Activated CD4-positive, alpha-beta T cell treated with anti-CD3 and anti-CD28 coated beads for 48 hours (primary cell): Measurements from ENCODE around the gene CDC42EP4.
A peak's percentile ranks its signal among the peaks of the same experiment; 100 is the strongest.

Experiments
- DNase-seq: peaks from one replicate; pipeline ENCODE4 v3.0.0-alpha.2; 2020

CDC42EP4 gene, protein sequence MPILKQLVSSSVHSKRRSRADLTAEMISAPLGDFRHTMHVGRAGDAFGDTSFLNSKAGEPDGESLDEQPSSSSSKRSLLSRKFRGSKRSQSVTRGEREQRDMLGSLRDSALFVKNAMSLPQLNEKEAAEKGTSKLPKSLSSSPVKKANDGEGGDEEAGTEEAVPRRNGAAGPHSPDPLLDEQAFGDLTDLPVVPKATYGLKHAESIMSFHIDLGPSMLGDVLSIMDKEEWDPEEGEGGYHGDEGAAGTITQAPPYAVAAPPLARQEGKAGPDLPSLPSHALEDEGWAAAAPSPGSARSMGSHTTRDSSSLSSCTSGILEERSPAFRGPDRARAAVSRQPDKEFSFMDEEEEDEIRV

GRCh38 chr17:73311781-73312641, at the start of gene CDC42EP4:
CDC42EP4 (minus strand) TSS chr17:73312001; CDS start chr17:73286500, 25,501 bp downstream.
- peak; percentile 91 for DNase-seq

DNA sequence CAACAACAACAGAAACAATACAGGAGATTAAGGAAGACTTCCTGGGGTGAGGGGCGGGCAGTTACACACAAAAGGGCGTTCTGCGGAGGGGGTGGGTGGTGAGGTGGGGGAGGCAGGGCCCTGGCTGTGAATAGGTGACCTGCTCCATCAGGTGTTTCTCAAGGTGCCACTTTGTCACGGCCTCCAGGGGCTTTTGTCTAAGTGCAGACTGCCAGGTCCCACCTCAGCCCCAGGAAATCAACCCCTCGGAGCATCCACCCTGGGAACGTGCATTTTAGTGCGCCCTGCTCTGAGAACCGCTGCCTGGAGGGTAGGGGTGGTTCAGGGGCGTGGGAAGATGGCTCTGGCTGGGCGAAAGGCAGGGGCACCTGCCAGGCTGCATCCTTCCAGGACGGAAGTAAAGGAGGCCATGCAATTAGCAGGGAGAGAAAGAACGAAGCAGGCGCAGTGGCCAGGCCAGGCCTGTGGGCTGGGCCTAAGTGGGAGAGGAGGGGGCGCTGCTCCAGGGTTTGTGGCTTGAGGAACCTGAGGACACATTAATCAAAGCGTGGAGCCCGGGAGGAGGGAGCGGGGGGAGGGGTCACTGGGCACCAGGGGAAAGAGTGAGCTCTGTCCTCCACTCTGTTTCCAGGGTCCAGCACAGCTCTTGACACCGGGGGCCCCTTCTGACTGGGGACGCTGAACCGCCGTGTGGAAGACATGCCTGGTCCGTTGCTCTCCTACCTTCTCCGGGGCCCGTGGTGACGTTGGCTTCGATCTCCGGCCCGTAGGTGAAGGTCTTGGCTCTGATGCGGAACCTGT, 49.4 kb upstream of the CDC42EP4 start:
- no peak for DNase-seq

GRCh38 chr17:73359987-73360410, 48.2 kb upstream of the CDC42EP4 start:
- no peak for DNase-seq

DNA sequence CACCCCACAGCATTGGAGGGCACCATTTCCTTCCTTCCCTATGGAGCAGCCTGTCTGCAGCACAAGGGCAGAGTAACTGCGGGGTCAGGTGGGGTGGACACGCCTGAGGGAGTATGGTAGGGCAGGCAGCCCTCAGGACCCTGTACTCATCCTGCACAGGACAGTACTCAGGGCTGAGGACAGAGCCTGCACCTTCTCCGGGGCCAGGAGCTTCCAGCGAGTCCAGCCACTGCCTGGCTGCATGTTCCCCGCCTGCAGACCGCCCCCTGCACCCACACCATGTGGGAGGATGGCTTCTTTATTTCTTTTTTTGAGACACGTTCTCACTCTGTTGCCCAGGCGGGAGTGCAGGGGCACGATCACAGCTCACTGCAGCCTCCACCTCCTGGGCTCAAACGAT, 47.6 kb upstream of the CDC42EP4 start:
- no peak for DNase-seq

GRCh38 chr17:73358668-73359067, 46.9 kb upstream of the CDC42EP4 start:
- DNase-seq = no peak

GRCh38 chr17:73357981-73358380, 46.2 kb upstream of the CDC42EP4 start:
- no peak for DNase-seq

GRCh38 chr17:73357318-73357717, 45.5 kb upstream of the CDC42EP4 start:
- no peak for DNase-seq

DNA sequence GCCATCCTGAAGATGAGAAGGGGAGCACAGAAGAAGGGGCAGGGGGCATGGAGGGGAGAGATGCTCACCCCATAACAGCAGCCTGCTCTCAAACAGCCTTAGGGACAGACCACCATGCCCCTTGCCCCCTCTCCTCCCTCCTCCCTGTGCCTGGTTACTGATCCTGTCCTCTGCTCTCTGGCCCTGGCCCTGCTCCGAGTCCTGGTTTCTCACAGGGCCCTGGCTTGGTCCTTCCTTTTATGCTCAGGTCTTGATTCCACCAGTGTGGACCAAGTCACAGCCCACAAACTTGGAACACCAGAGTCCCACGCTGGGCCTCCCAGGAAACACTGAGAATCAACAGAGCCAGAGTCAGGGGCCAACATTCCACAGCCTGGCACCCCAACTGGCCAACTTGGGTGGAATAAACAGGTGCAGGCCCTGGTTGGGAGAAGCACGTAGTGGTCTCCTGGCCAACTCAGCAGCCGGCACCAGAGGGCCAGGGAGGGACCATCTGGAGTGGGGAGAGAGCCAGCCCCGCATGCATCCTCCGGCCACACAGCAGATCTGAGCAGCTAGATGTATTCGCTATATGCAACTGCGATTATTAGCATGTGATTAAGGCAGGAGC, 44.9 kb upstream of the CDC42EP4 start:
- no peak for DNase-seq

DNA sequence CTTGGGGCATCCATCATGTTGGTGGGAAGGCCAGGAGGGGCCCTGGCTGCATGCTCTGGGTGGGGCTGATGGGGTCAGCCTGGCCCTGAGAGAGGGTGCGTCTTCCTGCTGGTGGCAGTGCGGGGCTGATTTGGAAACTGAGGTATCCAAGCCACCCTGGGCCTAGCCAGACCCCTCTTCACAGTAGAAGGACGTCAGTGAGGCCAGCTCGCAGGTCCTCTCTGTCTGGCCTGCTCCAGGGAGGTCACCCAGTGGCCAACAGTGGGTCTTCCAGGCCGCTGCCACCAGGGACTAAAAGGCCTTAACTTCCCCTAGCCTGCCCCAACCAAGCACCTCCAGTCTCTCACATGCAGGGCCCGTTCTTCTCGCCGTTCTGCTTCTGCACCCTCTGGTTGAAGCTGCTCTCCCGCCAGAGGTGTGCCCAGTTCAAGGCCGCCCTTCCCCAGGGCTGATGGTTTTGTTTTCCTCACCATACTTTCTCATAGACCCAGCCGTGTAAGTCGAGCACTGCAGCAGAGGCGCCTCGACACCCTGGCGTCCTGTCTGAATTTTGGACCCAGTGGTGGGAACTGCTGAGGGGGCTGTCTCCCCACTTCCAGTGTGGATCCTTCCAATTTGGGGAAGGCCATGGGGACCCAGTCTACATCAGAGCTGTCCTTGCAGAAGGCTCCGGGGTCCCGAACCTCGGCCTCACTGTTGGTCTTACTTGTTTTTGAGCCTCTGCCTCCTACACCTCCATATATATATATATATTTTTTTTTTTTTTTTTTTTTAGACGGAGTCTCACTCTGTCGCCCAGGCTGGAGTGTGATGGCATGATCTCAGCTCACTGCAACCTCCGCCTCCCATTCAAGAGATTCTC, 42.9 kb upstream of the CDC42EP4 start:
- no peak for DNase-seq

DNA sequence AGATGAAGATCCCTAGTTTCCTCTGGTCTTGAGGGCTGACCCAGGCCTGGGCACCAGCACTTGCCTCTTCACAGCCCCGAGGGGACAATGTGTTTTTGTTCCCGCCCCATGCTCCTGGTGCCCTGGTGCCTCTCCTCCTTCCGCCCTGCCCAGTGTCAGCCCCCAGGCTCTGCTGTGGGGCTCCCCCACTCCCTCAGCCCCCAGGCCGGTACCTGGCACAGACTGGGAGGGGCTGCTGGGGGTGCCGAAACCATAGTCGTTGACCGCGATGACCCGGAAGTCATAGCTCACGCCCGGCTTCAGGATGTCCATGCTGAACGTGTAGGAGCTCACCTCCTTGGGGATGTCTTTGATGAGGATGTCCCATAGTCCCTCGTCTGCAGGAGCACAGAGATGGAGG, 40.5 kb upstream of the CDC42EP4 start:
- DNase-seq = no peak

- DNase-seq = no peak
These were observed 40.0 kb upstream of the CDC42EP4 start for GRCh38 chr17:73351764-73352163.

GRCh38 chr17:73350864-73351263, 39.1 kb upstream of the CDC42EP4 start:
- no peak for DNase-seq

DNA sequence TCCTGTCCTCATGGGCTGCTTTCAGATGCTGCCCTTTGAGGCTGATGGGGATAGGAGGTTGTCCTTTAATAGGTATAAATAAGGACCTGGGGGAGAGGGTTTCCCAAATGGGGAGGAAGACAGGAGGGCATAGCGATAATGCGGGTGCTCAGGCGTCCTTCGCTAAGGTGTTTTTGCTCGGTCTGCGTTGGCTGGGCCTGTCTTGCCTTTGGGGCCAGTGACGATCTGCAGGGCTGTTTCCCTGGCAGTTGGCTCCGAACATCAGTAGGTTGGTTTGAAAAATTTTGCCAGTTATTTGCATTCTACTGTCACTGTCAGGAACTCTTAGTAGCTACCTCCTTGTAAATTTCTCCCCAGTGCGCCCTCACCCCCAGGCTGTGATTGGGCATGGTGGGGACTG, 37.8 kb upstream of the CDC42EP4 start:
- DNase-seq = no peak

DNA sequence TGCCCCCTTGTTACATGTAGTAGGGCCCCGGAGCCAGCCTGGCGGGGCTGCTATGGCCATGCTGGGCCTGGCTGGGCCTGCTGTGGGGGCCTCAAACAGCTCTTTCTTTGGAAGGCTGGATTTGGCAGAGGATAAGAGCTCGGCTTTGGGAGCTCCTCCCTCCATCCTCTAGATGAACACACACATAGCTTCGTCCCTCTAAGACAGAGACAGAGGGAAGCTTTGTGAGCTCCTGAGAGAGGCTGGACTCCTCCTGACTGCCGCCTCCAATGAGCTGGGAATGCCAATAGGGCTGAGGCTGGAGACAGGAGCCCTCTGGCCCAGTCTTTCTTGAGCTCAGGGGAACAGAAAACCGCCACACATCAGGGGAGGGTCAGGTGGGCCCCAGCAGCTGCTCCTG, 37.3 kb upstream of the CDC42EP4 start:
- no peak for DNase-seq

- DNase-seq = no peak
These were observed 37.0 kb upstream of the CDC42EP4 start for GRCh38 chr17:73348829-73349095.

- no peak for DNase-seq
These were observed 36.4 kb upstream of the CDC42EP4 start for GRCh38 chr17:73348018-73348828.

GRCh38 chr17:73347351-73347750, 35.5 kb upstream of the CDC42EP4 start:
- DNase-seq = no peak

- DNase-seq = no peak
These were observed 34.8 kb upstream of the CDC42EP4 start for GRCh38 chr17:73346501-73347162.

DNA sequence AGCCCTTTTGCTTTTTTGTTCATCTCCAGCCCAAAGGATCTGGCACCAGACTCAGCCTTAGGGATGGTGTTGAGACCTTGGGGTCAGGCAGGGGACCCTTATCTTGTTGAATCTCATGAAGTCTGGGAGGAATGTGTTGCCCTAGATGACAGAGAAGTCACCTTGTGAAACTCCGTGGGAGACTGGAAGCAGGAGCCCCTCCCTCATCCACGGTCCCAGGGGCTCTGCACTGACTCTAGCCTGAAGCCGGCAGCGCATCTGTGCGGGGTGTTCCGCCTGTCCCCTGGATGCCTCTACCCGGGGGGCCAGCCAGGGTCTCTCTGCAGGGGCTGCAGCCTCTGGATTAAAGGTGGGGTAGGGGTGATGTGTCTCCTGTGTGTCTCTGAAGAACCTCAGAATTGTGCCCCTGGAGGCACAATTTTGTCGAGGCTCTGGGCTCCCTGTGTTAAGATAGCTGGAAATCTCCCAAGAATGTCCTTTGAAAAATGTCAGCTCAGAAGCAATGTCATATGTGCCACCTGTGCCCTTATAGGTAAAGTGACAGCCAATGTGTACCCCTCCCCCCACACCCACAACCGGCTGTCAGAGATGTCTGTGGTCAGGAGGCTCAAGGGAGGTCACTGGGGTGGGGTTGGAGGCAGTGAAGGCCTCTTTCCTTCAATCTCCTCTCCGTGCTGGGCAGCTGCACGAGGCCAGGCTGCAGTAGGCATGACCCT, 32.1 kb upstream of the CDC42EP4 start:
- DNase-seq = no peak

GRCh38 chr17:73343168-73343634, 31.4 kb upstream of the CDC42EP4 start:
- DNase-seq = no peak
